Mesendoderm (in vitro differentiated cells): Measurements from ENCODE around the gene METTL16.
A peak's percentile ranks its signal among the peaks of the same experiment; 100 is the strongest.

ENCODE experiments used
- DNase-seq: peaks from one replicate; pipeline ENCODE4 v3.0.0; 2013
- H2AK5ac ChIP-seq: 2 replicates; pipeline ENCODE4 v1.6.1; 2013; ENCODE audit warnings: low read length, inconsistent platforms
- H2BK120ac ChIP-seq: 2 replicates; pipeline ENCODE4 v1.6.1; 2013; ENCODE audit warnings: low read depth, mild to moderate bottlenecking, low read length, moderate library complexity, mixed read lengths
- H2BK15ac ChIP-seq: replicated peaks from 2 replicates; pipeline ENCODE4 v1.6.1; 2013; ENCODE audit warnings: low read depth, mild to moderate bottlenecking, moderate library complexity
- H2BK5ac ChIP-seq: 2 replicates; pipeline ENCODE4 v1.6.1; 2013; ENCODE audit warnings: low read length, inconsistent platforms
- H3K18ac ChIP-seq: 2 replicates; pipeline ENCODE4 v1.6.1; 2013; ENCODE audit warnings: mild to moderate bottlenecking, low read length, mixed read lengths
- H3K23ac ChIP-seq: one replicate; pipeline ENCODE4 v1.6.1; 2013; ENCODE audit warnings: low read length
- H3K27ac ChIP-seq: 2 replicates; pipeline ENCODE4 v1.5.1; 2013; ENCODE audit warnings: low read depth, mild to moderate bottlenecking, inconsistent platforms, low read length, moderate library complexity
- H3K27me3 ChIP-seq: 2 replicates; pipeline ENCODE4 v1.6.1; 2013; ENCODE audit warnings: low read length, control low read depth, mild to moderate bottlenecking, inconsistent platforms; ENCODE audit not compliant: insufficient read depth, poor library complexity
- H3K36me3 ChIP-seq: 2 replicates; pipeline ENCODE4 v1.6.1; 2013; ENCODE audit warnings: low read length, inconsistent platforms; ENCODE audit not compliant: control insufficient read depth, insufficient read depth
- H3K4ac ChIP-seq: one replicate; pipeline ENCODE4 v1.6.1; 2013; ENCODE audit warnings: low read depth, mild to moderate bottlenecking, low read length, moderate library complexity
- H3K4me1 ChIP-seq: 2 replicates; pipeline ENCODE4 v1.6.1; 2013; ENCODE audit warnings: low read depth, low read length, inconsistent platforms; ENCODE audit not compliant: control insufficient read depth
- H3K4me2 ChIP-seq: 2 replicates; pipeline ENCODE4 v1.6.1; 2013; ENCODE audit warnings: low read length
- H3K4me3 ChIP-seq: 2 replicates; pipeline ENCODE4 v1.5.1; 2013; ENCODE audit warnings: mild to moderate bottlenecking, low read length
- H3K56ac ChIP-seq: one replicate; pipeline ENCODE4 v1.6.1; 2013; ENCODE audit warnings: low read length
- H3K79me1 ChIP-seq: 2 replicates; pipeline ENCODE4 v1.6.1; 2013; ENCODE audit warnings: low read length, inconsistent platforms
- H3K79me2 ChIP-seq: 2 replicates; pipeline ENCODE4 v1.6.1; 2013; ENCODE audit warnings: mild to moderate bottlenecking, low read length; ENCODE audit not compliant: control insufficient read depth, insufficient read depth
- H3K9ac ChIP-seq: 2 replicates; pipeline ENCODE4 v1.6.1; 2013; ENCODE audit warnings: low read length, inconsistent platforms
- H4K5ac ChIP-seq: one replicate; pipeline ENCODE4 v1.6.1; 2013; ENCODE audit warnings: low read length
- H4K8ac ChIP-seq: one replicate; pipeline ENCODE4 v1.6.1; 2013; ENCODE audit warnings: low read depth, mild to moderate bottlenecking, control low read depth, low read length, moderate library complexity
- WGBS: extraction: QIAGEN DNeasy Blood & Tissue Kit; methylation state at CpG from one replicate; pipeline ENCODE4 v1.1.7; 2013; ENCODE audit warnings: low lambda C conversion rate, missing lambda C conversion rate; ENCODE audit not compliant: insufficient coverage; ENCODE audit errors: extremely low coverage; 5-methylcytosine and 5-hydroxymethylcytosine counted together

The METTL16 gene

GRCh38 chr17:2427910-2428309 is 83.8 kb downstream of the METTL16 start:
- no peak overlapping the region for H3K18ac ChIP-seq
- no peak overlapping the region for H3K4me2 ChIP-seq
- WGBS = no CpG with 5 or more reads among the region's 1 CpG
- DNase-seq = no peak
- no peak overlapping the region for H3K27ac ChIP-seq
- H2BK5ac ChIP-seq = no peak overlapping the region
- no peak overlapping the region for H2BK15ac ChIP-seq
- H4K8ac ChIP-seq = no peak overlapping the region
- H3K4me3 ChIP-seq = no peak overlapping the region
- no peaks in the 10 kb centered on the region for H3K36me3 ChIP-seq
- no peak overlapping the region for H3K4ac ChIP-seq
- H3K79me1 ChIP-seq = peaks cover under 1% of the 10 kb centered on the region
- H3K9ac ChIP-seq = no peak overlapping the region
- no peak overlapping the region for H4K5ac ChIP-seq
- no peaks in the 10 kb centered on the region for H3K27me3 ChIP-seq
- no peak overlapping the region for H2BK120ac ChIP-seq
- no peak overlapping the region for H3K56ac ChIP-seq
- H2AK5ac ChIP-seq = no peak overlapping the region
- no peak overlapping the region for H3K23ac ChIP-seq
- no peaks in the 10 kb centered on the region for H3K79me2 ChIP-seq
- no peaks in the 10 kb centered on the region for H3K4me1 ChIP-seq

- Histone ChIP-seq H2AK5ac (no peak overlapping the region), H4K8ac (no peak overlapping the region), H3K27me3 (no peaks in the 10 kb centered on the region), H3K36me3 (no peaks in the 10 kb centered on the region), H3K27ac (no peak overlapping the region), H2BK15ac (no peak overlapping the region), H3K4me3 (no peak overlapping the region), H3K9ac (no peak overlapping the region), H3K4me2 (no peak overlapping the region), H3K79me1 (no peaks in the 10 kb centered on the region), H3K23ac (no peak overlapping the region), H3K4ac (no peak overlapping the region), H3K18ac (no peak overlapping the region), H3K79me2 (no peaks in the 10 kb centered on the region), H2BK120ac (no peak overlapping the region), H4K5ac (no peak overlapping the region), H2BK5ac (no peak overlapping the region), H3K56ac (no peak overlapping the region), H3K4me1 (no peaks in the 10 kb centered on the region)
- no peak for DNase-seq
- no CpG with 5 or more reads among the region's 2 CpGs for WGBS
Observed at GRCh38 chr17:2427215-2427614, 84.5 kb downstream of the METTL16 start.

GRCh38 chr17:2423271-2423670 is 88.4 kb downstream of the METTL16 start:
- no CpG with 5 or more reads among the region's 6 CpGs for WGBS
- Histone ChIP-seq H3K79me1 (no peaks in the 10 kb centered on the region), H3K4ac (no peak overlapping the region), H3K4me3 (no peak overlapping the region), H4K8ac (no peak overlapping the region), H3K9ac (no peak overlapping the region), H3K79me2 (no peaks in the 10 kb centered on the region), H2AK5ac (no peak overlapping the region), H3K27ac (no peak overlapping the region), H2BK15ac (no peak overlapping the region), H3K27me3 (no peaks in the 10 kb centered on the region), H2BK5ac (no peak overlapping the region), H3K4me2 (no peak overlapping the region), H3K18ac (no peak overlapping the region), H3K23ac (no peak overlapping the region), H3K56ac (no peak overlapping the region), H3K4me1 (no peaks in the 10 kb centered on the region), H2BK120ac (no peak overlapping the region), H4K5ac (no peak overlapping the region), H3K36me3 (peaks cover 4% of the 10 kb centered on the region)
- no peak for DNase-seq

- no peak overlapping the region for H3K4me2 ChIP-seq
- H4K8ac ChIP-seq = no peak overlapping the region
- peaks cover 2% of the 10 kb centered on the region for H3K79me1 ChIP-seq
- H2BK120ac ChIP-seq = no peak overlapping the region
- H3K18ac ChIP-seq = no peak overlapping the region
- no peak overlapping the region for H4K5ac ChIP-seq
- H2BK5ac ChIP-seq = no peak overlapping the region
- H3K4me3 ChIP-seq = no peak overlapping the region
- WGBS = no CpG with 5 or more reads among the region's 27 CpGs
- H3K56ac ChIP-seq = no peak overlapping the region
- no peak overlapping the region for H3K23ac ChIP-seq
- peak; percentile 42 for DNase-seq
- H2AK5ac ChIP-seq = no peak overlapping the region
- no peaks in the 10 kb centered on the region for H3K27me3 ChIP-seq
- H2BK15ac ChIP-seq = no peak overlapping the region
- H3K4me1 ChIP-seq = no peaks in the 10 kb centered on the region
- H3K4ac ChIP-seq = no peak overlapping the region
- no peaks in the 10 kb centered on the region for H3K79me2 ChIP-seq
- no peak overlapping the region for H3K9ac ChIP-seq
- no peak overlapping the region for H3K27ac ChIP-seq
- peaks cover 4% of the 10 kb centered on the region for H3K36me3 ChIP-seq
Observed at GRCh38 chr17:2421315-2422147, 90.2 kb downstream of the METTL16 start.

- no peak for DNase-seq
- no peak overlapping the region for H3K18ac ChIP-seq
- H3K79me1 ChIP-seq = peaks cover 2% of the 10 kb centered on the region
- H2AK5ac ChIP-seq = no peak overlapping the region
- H3K4me1 ChIP-seq = no peaks in the 10 kb centered on the region
- H3K9ac ChIP-seq = no peak overlapping the region
- H4K5ac ChIP-seq = no peak overlapping the region
- H3K27ac ChIP-seq = no peak overlapping the region
- H3K4ac ChIP-seq = no peak overlapping the region
- H3K4me3 ChIP-seq = no peak overlapping the region
- H4K8ac ChIP-seq = no peak overlapping the region
- WGBS = no CpG with 5 or more reads among the region's 12 CpGs
- H3K4me2 ChIP-seq = no peak overlapping the region
- no peak overlapping the region for H2BK5ac ChIP-seq
- H3K23ac ChIP-seq = no peak overlapping the region
- no peak overlapping the region for H3K56ac ChIP-seq
- H2BK120ac ChIP-seq = no peak overlapping the region
- no peak overlapping the region for H2BK15ac ChIP-seq
- peaks cover 4% of the 10 kb centered on the region for H3K36me3 ChIP-seq
- no peaks in the 10 kb centered on the region for H3K27me3 ChIP-seq
- H3K79me2 ChIP-seq = no peaks in the 10 kb centered on the region
Observed at GRCh38 chr17:2420176-2420575, 91.5 kb downstream of the METTL16 start.

- no peak overlapping the region for H3K4me2 ChIP-seq
- H3K23ac ChIP-seq = no peak overlapping the region
- no peak overlapping the region for H2AK5ac ChIP-seq
- H3K18ac ChIP-seq = no peak overlapping the region
- no peaks in the 10 kb centered on the region for H3K79me2 ChIP-seq
- peaks cover 4% of the 10 kb centered on the region for H3K36me3 ChIP-seq
- no peak overlapping the region for H3K9ac ChIP-seq
- H3K79me1 ChIP-seq = peaks cover 2% of the 10 kb centered on the region
- H2BK120ac ChIP-seq = no peak overlapping the region
- no peak overlapping the region for H3K56ac ChIP-seq
- H3K4ac ChIP-seq = no peak overlapping the region
- H2BK5ac ChIP-seq = no peak overlapping the region
- DNase-seq = no peak
- no CpG with 5 or more reads among the region's 6 CpGs for WGBS
- no peaks in the 10 kb centered on the region for H3K4me1 ChIP-seq
- no peak overlapping the region for H4K5ac ChIP-seq
- no peak overlapping the region for H3K4me3 ChIP-seq
- H2BK15ac ChIP-seq = no peak overlapping the region
- no peak overlapping the region for H4K8ac ChIP-seq
- H3K27me3 ChIP-seq = no peaks in the 10 kb centered on the region
- H3K27ac ChIP-seq = no peak overlapping the region
Observed at GRCh38 chr17:2419486-2419885, 92.2 kb downstream of the METTL16 start.
